Measurements from ENCODE around the gene ARG1.

Gene ARG1

GRCh38 chr6:131565056-131565455 lies 8.0 kb upstream of the ARG1 start:
- H3K4ac ChIP-seq (ENCODE audit: low read length), result no peak overlapping the region
- no peaks in the 10 kb centered on the region for H3K79me1 ChIP-seq (ENCODE audit: low read depth, low read length)
- H3K23ac ChIP-seq (ENCODE audit: low read depth, low read length, poor library complexity), result no peak overlapping the region
- no peak overlapping the region for H2AFZ ChIP-seq (ENCODE audit: low read length)
- no peak for DNase-seq (ENCODE audit: low spot score)
- no peaks in the 10 kb centered on the region for H3K9me3 ChIP-seq (replicated peaks in 1 of 2; ENCODE audit: control insufficient read depth in 2 of 2, insufficient read depth in 1 of 2, low read depth in 1 of 2, low read length in 2 of 2)
- no peak overlapping the region for H2BK15ac ChIP-seq (ENCODE audit: low read length)
- H3K4me3 ChIP-seq (ENCODE audit: low read length in 2 of 2), result no peak overlapping the region
- no CpG with 5 or more reads among the region's 2 CpGs for WGBS, 2 donors (ENCODE audit: extremely low coverage in 2 of 2, insufficient read length in 2 of 2, insufficient replicate concordance in 1 of 2)
- no peak overlapping the region for H2BK5ac ChIP-seq (ENCODE audit: low read length)
- no peaks in the 10 kb centered on the region for H3K4me1 ChIP-seq (ENCODE audit: control insufficient read depth in 2 of 2, insufficient read depth in 1 of 2, low read depth in 1 of 2, low read length in 2 of 2)
- H3K27ac ChIP-seq (replicated peaks; ENCODE audit: low read length), result no peak overlapping the region
- no peaks in the 10 kb centered on the region for H3K27me3 ChIP-seq (ENCODE audit: control insufficient read depth in 3 of 3, insufficient read depth in 3 of 3, low read depth in 1 of 3, low read length in 3 of 3)
- H4K8ac ChIP-seq (ENCODE audit: low read depth, low read length), result no peak overlapping the region
- H3K18ac ChIP-seq (ENCODE audit: low read length), result no peak overlapping the region
- no peak overlapping the region for H2AK5ac ChIP-seq (ENCODE audit: low read depth, low read length)
- no peaks in the 10 kb centered on the region for H3K36me3 ChIP-seq (replicated peaks in 1 of 2; ENCODE audit: control insufficient read depth in 2 of 2, insufficient read depth in 2 of 2, low read length in 2 of 2)
- H3K4me2 ChIP-seq (ENCODE audit: insufficient read depth, low read length, poor library complexity, severe bottlenecking), result no peak overlapping the region
- H3K9ac ChIP-seq (ENCODE audit: low read depth, low read length, poor library complexity), result no peak overlapping the region
- no peak overlapping the region for H3K14ac ChIP-seq (ENCODE audit: low read length)
- H4K91ac ChIP-seq (ENCODE audit: low read depth, low read length, poor library complexity), result no peak overlapping the region
- no peak overlapping the region for H2BK120ac ChIP-seq (ENCODE audit: low read depth, low read length)
- no peak overlapping the region for H2BK12ac ChIP-seq (ENCODE audit: low read length)

GRCh38 chr6:131568726-131569125 lies 4.3 kb upstream of the ARG1 start:
- no peak overlapping the region for H2BK120ac ChIP-seq (ENCODE audit: low read depth, low read length)
- no peak overlapping the region for H3K23ac ChIP-seq (ENCODE audit: low read depth, low read length, poor library complexity)
- no peaks in the 10 kb centered on the region for H3K27me3 ChIP-seq (ENCODE audit: control insufficient read depth in 3 of 3, insufficient read depth in 3 of 3, low read depth in 1 of 3, low read length in 3 of 3)
- H3K4ac ChIP-seq (ENCODE audit: low read length), result no peak overlapping the region
- no peaks in the 10 kb centered on the region for H3K79me1 ChIP-seq (ENCODE audit: low read depth, low read length)
- H2AK5ac ChIP-seq (ENCODE audit: low read depth, low read length), result no peak overlapping the region
- no peak overlapping the region for H4K91ac ChIP-seq (ENCODE audit: low read depth, low read length, poor library complexity)
- H3K36me3 ChIP-seq (replicated peaks in 1 of 2; ENCODE audit: control insufficient read depth in 2 of 2, insufficient read depth in 2 of 2, low read length in 2 of 2), result no peaks in the 10 kb centered on the region
- no peaks in the 10 kb centered on the region for H3K4me1 ChIP-seq (ENCODE audit: control insufficient read depth in 2 of 2, insufficient read depth in 1 of 2, low read depth in 1 of 2, low read length in 2 of 2)
- no peaks in the 10 kb centered on the region for H3K9me3 ChIP-seq (replicated peaks in 1 of 2; ENCODE audit: control insufficient read depth in 2 of 2, insufficient read depth in 1 of 2, low read depth in 1 of 2, low read length in 2 of 2)
- no peak for DNase-seq (ENCODE audit: low spot score)
- no peak overlapping the region for H3K4me2 ChIP-seq (ENCODE audit: insufficient read depth, low read length, poor library complexity, severe bottlenecking)
- no peak overlapping the region for H3K4me3 ChIP-seq (ENCODE audit: low read length in 2 of 2)
- H3K18ac ChIP-seq (ENCODE audit: low read length), result no peak overlapping the region
- no peak overlapping the region for H3K27ac ChIP-seq (replicated peaks; ENCODE audit: low read length)
- no peak overlapping the region for H3K14ac ChIP-seq (ENCODE audit: low read length)
- H2BK5ac ChIP-seq (ENCODE audit: low read length), result no peak overlapping the region
- no peak overlapping the region for H4K8ac ChIP-seq (ENCODE audit: low read depth, low read length)
- no peak overlapping the region for H3K9ac ChIP-seq (ENCODE audit: low read depth, low read length, poor library complexity)
- no peak overlapping the region for H2BK12ac ChIP-seq (ENCODE audit: low read length)
- no peak overlapping the region for H2AFZ ChIP-seq (ENCODE audit: low read length)
- no CpG with 5 or more reads among the region's 4 CpGs for WGBS, 2 donors (ENCODE audit: extremely low coverage in 2 of 2, insufficient read length in 2 of 2, insufficient replicate concordance in 1 of 2)
- H2BK15ac ChIP-seq (ENCODE audit: low read length), result no peak overlapping the region

- H3K9ac ChIP-seq (ENCODE audit: low read depth, low read length, poor library complexity), result no peak overlapping the region
- no peak overlapping the region for H4K91ac ChIP-seq (ENCODE audit: low read depth, low read length, poor library complexity)
- WGBS, 2 donors (ENCODE audit: extremely low coverage in 2 of 2, insufficient read length in 2 of 2, insufficient replicate concordance in 1 of 2), result no CpG with 5 or more reads among the region's 2 CpGs
- no peak overlapping the region for H3K14ac ChIP-seq (ENCODE audit: low read length)
- H2BK120ac ChIP-seq (ENCODE audit: low read depth, low read length), result no peak overlapping the region
- no peak overlapping the region for H3K4me3 ChIP-seq (ENCODE audit: low read length in 2 of 2)
- no peak overlapping the region for H3K4ac ChIP-seq (ENCODE audit: low read length)
- no peak overlapping the region for H3K18ac ChIP-seq (ENCODE audit: low read length)
- H2AFZ ChIP-seq (ENCODE audit: low read length), result no peak overlapping the region
- no peak overlapping the region for H2BK12ac ChIP-seq (ENCODE audit: low read length)
- H4K8ac ChIP-seq (ENCODE audit: low read depth, low read length), result no peak overlapping the region
- H3K27ac ChIP-seq (replicated peaks; ENCODE audit: low read length), result no peak overlapping the region
- no peaks in the 10 kb centered on the region for H3K4me1 ChIP-seq (ENCODE audit: control insufficient read depth in 2 of 2, insufficient read depth in 1 of 2, low read depth in 1 of 2, low read length in 2 of 2)
- no peak overlapping the region for H2BK5ac ChIP-seq (ENCODE audit: low read length)
- H3K27me3 ChIP-seq (ENCODE audit: control insufficient read depth in 3 of 3, insufficient read depth in 3 of 3, low read depth in 1 of 3, low read length in 3 of 3), result no peaks in the 10 kb centered on the region
- DNase-seq (ENCODE audit: low spot score), result no peak
- H3K4me2 ChIP-seq (ENCODE audit: insufficient read depth, low read length, poor library complexity, severe bottlenecking), result no peak overlapping the region
- no peaks in the 10 kb centered on the region for H3K79me1 ChIP-seq (ENCODE audit: low read depth, low read length)
- H2AK5ac ChIP-seq (ENCODE audit: low read depth, low read length), result no peak overlapping the region
- H3K9me3 ChIP-seq (replicated peaks in 1 of 2; ENCODE audit: control insufficient read depth in 2 of 2, insufficient read depth in 1 of 2, low read depth in 1 of 2, low read length in 2 of 2), result no peaks in the 10 kb centered on the region
- no peak overlapping the region for H3K23ac ChIP-seq (ENCODE audit: low read depth, low read length, poor library complexity)
- H2BK15ac ChIP-seq (ENCODE audit: low read length), result no peak overlapping the region
- peaks cover 0 to 6% of the 10 kb centered on the region in 2 donors for H3K36me3 ChIP-seq (replicated peaks in 1 of 2; ENCODE audit: control insufficient read depth in 2 of 2, insufficient read depth in 2 of 2, low read length in 2 of 2)
Measured at GRCh38 chr6:131574133-131574532, 1.1 kb downstream of the ARG1 start.

- no peak overlapping the region for H2AK5ac ChIP-seq (ENCODE audit: low read depth, low read length)
- no peak for DNase-seq (ENCODE audit: low spot score)
- WGBS, 2 donors (ENCODE audit: extremely low coverage in 2 of 2, insufficient read length in 2 of 2, insufficient replicate concordance in 1 of 2), result no CpG with 5 or more reads among the region's 4 CpGs
Measured at GRCh38 chr6:131574686-131575085, 1.7 kb downstream of the ARG1 start.

More at GRCh38 chr6:131574686-131575085, 1.7 kb downstream of the ARG1 start:
- Histone ChIP-seq H2AFZ (ENCODE audit: low read length) (no peak overlapping the region), H3K9ac (ENCODE audit: low read depth, low read length, poor library complexity) (no peak overlapping the region), H3K4me3 (ENCODE audit: low read length in 2 of 2) (no peak overlapping the region), H3K4ac (ENCODE audit: low read length) (no peak overlapping the region), H4K8ac (ENCODE audit: low read depth, low read length) (no peak overlapping the region), H3K27me3 (ENCODE audit: control insufficient read depth in 3 of 3, insufficient read depth in 3 of 3, low read depth in 1 of 3, low read length in 3 of 3) (no peaks in the 10 kb centered on the region), H2BK12ac (ENCODE audit: low read length) (no peak overlapping the region), H3K9me3 (replicated peaks in 1 of 2; ENCODE audit: control insufficient read depth in 2 of 2, insufficient read depth in 1 of 2, low read depth in 1 of 2, low read length in 2 of 2) (no peaks in the 10 kb centered on the region), H2BK120ac (ENCODE audit: low read depth, low read length) (no peak overlapping the region), H2BK15ac (ENCODE audit: low read length) (no peak overlapping the region), H3K14ac (ENCODE audit: low read length) (no peak overlapping the region), H3K36me3 (replicated peaks in 1 of 2; ENCODE audit: control insufficient read depth in 2 of 2, insufficient read depth in 2 of 2, low read length in 2 of 2) (peaks cover 0 to 9% of the 10 kb centered on the region in 2 donors), H3K23ac (ENCODE audit: low read depth, low read length, poor library complexity) (no peak overlapping the region), H2BK5ac (ENCODE audit: low read length) (no peak overlapping the region), H3K27ac (replicated peaks; ENCODE audit: low read length) (no peak overlapping the region), H3K4me1 (ENCODE audit: control insufficient read depth in 2 of 2, insufficient read depth in 1 of 2, low read depth in 1 of 2, low read length in 2 of 2) (no peaks in the 10 kb centered on the region), H3K79me1 (ENCODE audit: low read depth, low read length) (no peaks in the 10 kb centered on the region), H3K4me2 (ENCODE audit: insufficient read depth, low read length, poor library complexity, severe bottlenecking) (no peak overlapping the region), H4K91ac (ENCODE audit: low read depth, low read length, poor library complexity) (no peak overlapping the region), H3K18ac (ENCODE audit: low read length) (no peak overlapping the region)
